IPS-18c (cell line): ENCODE data around the gene GABRE.
A peak's percentile ranks its signal among the peaks of the same experiment; 100 is the strongest.

Experiments used
- H3K4me3 ChIP-seq: 2 replicates; pipeline ENCODE4 v1.7.0; 2013; ENCODE audit warnings: low read depth, mild to moderate bottlenecking, low read length, moderate library complexity; ENCODE audit not compliant: insufficient read depth
- H3K9me3 ChIP-seq: one replicate; pipeline ENCODE4 v1.6.1; 2013; ENCODE audit warnings: mild to moderate bottlenecking, low read length, moderate library complexity; ENCODE audit not compliant: control insufficient read depth, insufficient read depth

Gene GABRE, protein sequence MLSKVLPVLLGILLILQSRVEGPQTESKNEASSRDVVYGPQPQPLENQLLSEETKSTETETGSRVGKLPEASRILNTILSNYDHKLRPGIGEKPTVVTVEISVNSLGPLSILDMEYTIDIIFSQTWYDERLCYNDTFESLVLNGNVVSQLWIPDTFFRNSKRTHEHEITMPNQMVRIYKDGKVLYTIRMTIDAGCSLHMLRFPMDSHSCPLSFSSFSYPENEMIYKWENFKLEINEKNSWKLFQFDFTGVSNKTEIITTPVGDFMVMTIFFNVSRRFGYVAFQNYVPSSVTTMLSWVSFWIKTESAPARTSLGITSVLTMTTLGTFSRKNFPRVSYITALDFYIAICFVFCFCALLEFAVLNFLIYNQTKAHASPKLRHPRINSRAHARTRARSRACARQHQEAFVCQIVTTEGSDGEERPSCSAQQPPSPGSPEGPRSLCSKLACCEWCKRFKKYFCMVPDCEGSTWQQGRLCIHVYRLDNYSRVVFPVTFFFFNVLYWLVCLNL

DNA sequence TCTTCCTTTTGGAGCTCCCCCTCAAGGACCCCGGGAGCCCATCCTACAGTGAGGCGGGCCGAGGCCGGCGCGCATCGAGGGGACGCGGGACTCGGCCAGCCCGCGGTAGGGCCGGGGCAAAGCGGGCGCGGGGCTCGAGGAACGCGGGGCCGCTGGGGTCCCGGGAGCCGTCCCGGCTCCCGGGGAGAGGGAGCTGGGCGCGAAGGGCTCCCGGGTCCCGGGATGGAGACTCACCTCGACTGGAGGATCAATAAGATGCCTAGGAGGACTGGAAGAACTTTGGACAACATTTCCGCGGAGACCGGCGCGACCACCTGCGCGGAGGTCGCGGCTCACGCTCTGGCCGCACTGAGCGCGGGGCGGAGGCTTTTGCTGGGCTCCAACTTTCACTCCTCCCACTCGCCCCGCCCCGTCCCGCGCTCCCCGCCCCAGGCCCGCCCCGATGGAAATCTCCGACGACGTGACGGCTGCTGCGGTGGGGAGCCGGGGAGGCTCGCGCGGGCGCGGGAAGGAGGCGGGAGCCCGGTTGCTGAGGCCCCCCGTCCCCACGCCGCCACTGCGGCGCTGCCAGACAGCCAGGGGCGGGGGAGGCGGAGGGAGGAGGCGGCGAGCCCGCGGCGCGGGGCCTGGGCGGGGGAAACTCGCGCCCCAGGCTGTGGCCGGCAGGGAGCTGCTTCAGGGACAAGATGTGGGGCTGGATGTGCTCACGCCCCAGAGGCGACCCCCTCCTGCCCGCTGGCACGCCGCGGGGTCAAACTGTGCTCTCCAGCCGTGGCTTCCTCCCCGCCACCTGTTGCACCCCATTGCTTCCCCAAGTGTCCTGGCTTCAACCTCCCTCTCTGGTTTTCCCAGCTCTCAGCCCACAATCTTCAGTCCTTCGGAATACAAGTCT is at the start of gene GABRE:
Gene GABRE, minus strand, starts transcription at position 341 of the 892 bp plus-strand sequence. Its CDS starts 51 bp downstream, at position 290.
- H3K9me3 ChIP-seq, result peaks cover 17% of the 10 kb centered on the region
- H3K4me3 ChIP-seq, result peak within 1 kb of the TSS; percentile 31; the same call in 1 of the 2 replicates

DNA sequence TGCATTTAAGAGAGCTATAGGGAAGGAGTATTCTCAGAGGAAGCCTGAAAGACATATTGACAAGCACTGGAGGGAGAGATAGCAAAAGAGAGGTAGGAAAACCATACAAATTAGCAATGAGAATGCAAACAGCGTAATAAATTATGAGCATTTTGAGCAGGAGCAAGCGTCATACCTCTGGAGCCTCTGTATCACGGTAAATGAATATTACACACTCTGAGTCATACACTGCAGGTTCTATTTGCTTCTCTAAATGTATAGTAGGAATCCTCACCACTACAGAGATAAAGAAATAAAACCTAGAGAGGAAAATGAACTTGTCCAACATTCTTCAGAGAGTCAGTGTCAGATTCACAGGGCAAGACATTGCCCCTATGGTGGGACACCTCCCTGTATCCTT is 46.4 kb upstream of the GABRE start:
- Histone ChIP-seq H3K9me3 (peaks cover 7% of the 10 kb centered on the region), H3K4me3 (no peak overlapping the region)

GRCh38 chrX:151999813-152000212 is 25.3 kb upstream of the GABRE start:
- Histone ChIP-seq H3K9me3 (no peaks in the 10 kb centered on the region), H3K4me3 (no peak overlapping the region)

DNA sequence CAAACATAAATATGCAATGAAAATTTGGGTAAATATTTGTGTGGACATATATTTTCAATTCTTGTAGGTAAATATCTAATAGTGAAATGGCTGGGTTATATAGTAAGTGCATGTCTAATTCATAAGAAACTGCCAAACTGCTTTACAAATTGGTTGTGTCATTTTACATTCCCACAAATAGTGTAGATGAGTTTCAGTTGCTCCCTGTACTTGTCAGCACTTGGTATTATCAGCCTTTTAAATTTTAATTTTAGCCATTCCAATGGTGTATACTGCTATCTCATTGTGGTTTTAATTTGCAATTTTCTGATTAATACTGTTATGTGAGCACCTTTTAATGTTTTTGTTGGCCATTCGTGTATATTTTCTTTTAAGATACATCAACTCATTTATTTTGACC is 23.1 kb upstream of the GABRE start:
- Histone ChIP-seq H3K4me3 (no peak overlapping the region), H3K9me3 (no peaks in the 10 kb centered on the region)

- no peaks in the 10 kb centered on the region for H3K9me3 ChIP-seq
- no peak overlapping the region for H3K4me3 ChIP-seq
These were observed 21.9 kb upstream of the GABRE start for GRCh38 chrX:151996347-151996746.

DNA sequence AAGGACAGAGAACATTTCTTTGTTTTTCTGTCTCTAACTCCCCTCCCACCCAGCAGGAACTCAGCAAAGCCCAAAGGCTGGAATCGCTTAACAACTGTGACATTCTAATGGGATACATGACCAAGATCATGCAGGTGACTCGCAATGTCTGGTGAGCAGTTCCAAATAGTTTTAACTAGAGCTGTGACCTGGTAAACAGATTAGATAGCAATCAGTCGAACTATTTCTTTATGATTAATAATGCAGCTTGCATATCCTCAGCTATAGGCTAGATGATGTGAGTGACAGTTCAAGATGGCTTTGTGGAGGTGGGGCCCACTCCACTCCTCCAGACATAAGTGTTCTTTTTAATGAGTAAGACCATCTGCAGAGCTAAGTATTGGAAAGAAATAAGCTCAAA is 20.0 kb upstream of the GABRE start:
- Histone ChIP-seq H3K4me3 (no peak overlapping the region), H3K9me3 (no peaks in the 10 kb centered on the region)

GRCh38 chrX:151988706-151989299 is 14.3 kb upstream of the GABRE start:
- H3K4me3 ChIP-seq, result no peak overlapping the region

DNA sequence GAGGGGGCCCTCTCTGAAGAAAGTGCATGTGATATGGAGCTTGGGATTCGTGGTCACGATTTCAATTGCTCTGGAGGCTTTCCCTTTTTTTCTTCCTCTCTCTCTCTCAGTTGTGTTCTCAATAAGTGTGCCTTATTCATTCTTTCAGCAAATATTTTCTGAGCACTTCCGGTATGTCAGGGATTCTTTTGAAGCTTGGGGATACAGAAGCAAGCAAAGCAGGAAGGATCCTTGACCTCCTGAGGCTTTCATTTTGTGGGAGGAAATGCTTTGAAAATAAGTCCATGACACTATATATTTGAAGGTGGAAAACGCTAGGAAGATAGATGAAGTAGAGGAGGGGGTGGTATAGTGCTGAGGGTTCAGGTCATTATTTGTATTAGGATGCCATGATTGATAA is 12.6 kb upstream of the GABRE start:
- Histone ChIP-seq H3K9me3 (peaks cover 10% of the 10 kb centered on the region), H3K4me3 (no peak overlapping the region)

More at GRCh38 chrX:151988706-151989299, 14.3 kb upstream of the GABRE start:
- peaks cover 6% of the 10 kb centered on the region for H3K9me3 ChIP-seq

GRCh38 chrX:151985955-151986354 is 11.5 kb upstream of the GABRE start:
- peaks cover 12% of the 10 kb centered on the region for H3K9me3 ChIP-seq

DNA sequence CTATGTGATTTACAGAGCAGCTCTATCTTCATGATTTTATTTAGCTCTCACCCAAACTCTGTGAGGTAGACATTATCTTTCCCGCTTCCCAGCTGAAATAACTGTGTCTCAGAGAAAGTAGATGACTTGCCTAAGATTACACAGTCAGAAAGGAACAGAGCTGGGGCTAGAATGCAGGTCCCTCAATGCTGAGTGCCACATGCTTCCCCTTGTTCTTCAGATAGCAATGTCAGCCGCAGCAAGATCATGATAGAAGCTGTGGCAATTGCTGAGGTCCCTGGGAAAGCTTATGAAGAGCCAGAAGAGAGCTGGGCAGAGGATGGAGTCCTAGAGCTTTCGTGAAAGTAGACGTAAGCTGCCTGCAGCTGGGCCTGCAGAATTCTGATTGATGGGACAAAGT is 11.1 kb upstream of the GABRE start:
- Histone ChIP-seq H3K4me3 (no peak overlapping the region), H3K9me3 (peaks cover 12% of the 10 kb centered on the region)

More at GRCh38 chrX:151985955-151986354, 11.5 kb upstream of the GABRE start:
- H3K4me3 ChIP-seq, result no peak overlapping the region

GRCh38 chrX:151984902-151985301 is 10.4 kb upstream of the GABRE start:
- peaks cover 12% of the 10 kb centered on the region for H3K9me3 ChIP-seq
- no peak overlapping the region for H3K4me3 ChIP-seq

DNA sequence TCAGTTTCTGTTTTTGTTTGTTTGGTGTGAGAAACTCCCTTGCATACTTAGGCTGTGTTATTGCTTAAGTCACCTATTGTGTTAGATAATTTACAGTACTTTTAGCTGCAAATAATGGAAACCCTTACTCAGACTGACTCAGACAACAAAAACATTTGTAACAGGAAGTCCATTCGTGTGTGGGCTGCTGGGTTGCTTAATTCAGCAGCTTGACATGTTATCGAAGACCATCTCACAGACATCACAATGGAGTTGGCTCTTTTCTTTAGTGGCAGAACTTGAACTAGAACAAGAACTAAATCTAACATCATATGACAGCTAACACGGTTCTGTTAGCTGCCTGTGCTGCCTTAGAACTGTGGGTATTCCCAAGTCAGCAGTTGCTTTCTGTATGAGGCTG is 9.9 kb upstream of the GABRE start:
- H3K4me3 ChIP-seq, result no peak overlapping the region
- peaks cover 12% of the 10 kb centered on the region for H3K9me3 ChIP-seq

- Histone ChIP-seq H3K9me3 (peaks cover 16% of the 10 kb centered on the region), H3K4me3 (no peak overlapping the region)
These were observed 8.7 kb upstream of the GABRE start for GRCh38 chrX:151983186-151983585.

GRCh38 chrX:151982222-151982621 is 7.7 kb upstream of the GABRE start:
- Histone ChIP-seq H3K9me3 (peaks cover 19% of the 10 kb centered on the region), H3K4me3 (no peak overlapping the region; the same call in 1 of the 2 replicates)

DNA sequence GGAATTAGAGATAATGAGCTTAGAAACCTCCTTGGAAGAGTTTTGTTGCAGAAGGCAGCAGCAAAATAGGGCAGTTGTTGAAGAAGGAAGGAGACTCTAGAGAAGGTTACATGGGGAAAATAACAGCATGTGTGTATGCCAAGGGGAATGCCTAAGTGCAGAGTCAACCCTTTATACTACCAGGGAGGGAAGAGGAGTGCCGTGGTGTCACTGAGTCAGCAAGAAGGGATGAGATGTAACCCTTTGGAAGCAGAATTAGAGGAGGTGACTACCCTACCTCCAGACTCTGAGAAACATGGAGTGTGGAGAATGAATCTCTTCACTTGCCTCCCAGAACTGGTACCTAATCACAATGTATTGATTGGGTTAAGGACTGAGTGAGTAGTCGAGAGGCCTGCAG is 6.7 kb upstream of the GABRE start:
- H3K9me3 ChIP-seq, result peaks cover 19% of the 10 kb centered on the region
- H3K4me3 ChIP-seq, result peak overlapping the region; percentile 28; the same call in 1 of the 2 replicates

- peaks cover 14% of the 10 kb centered on the region for H3K9me3 ChIP-seq
These were observed 3.4 kb upstream of the GABRE start for GRCh38 chrX:151977923-151978322.

GRCh38 chrX:151977009-151977408 is 2.5 kb upstream of the GABRE start:
- no peak overlapping the region for H3K4me3 ChIP-seq
- H3K9me3 ChIP-seq, result peaks cover 15% of the 10 kb centered on the region

More at GRCh38 chrX:151977923-151978322, 3.4 kb upstream of the GABRE start:
- no peak overlapping the region for H3K4me3 ChIP-seq
